ENCODE measurements around the gene SAE1. TPM values are rescaled to one million over a fixed set of nuclear protein-coding genes. Genes with fewer than 3 reads are reported as not detected.

The SAE1 gene
- total and polyA plus RNA-seq, 10 of the 15 experiments (the other 5 are each of a cell fraction or from before 2014, with no cell fraction given), result 62.0 to 246 (median 148) TPM

DNA sequence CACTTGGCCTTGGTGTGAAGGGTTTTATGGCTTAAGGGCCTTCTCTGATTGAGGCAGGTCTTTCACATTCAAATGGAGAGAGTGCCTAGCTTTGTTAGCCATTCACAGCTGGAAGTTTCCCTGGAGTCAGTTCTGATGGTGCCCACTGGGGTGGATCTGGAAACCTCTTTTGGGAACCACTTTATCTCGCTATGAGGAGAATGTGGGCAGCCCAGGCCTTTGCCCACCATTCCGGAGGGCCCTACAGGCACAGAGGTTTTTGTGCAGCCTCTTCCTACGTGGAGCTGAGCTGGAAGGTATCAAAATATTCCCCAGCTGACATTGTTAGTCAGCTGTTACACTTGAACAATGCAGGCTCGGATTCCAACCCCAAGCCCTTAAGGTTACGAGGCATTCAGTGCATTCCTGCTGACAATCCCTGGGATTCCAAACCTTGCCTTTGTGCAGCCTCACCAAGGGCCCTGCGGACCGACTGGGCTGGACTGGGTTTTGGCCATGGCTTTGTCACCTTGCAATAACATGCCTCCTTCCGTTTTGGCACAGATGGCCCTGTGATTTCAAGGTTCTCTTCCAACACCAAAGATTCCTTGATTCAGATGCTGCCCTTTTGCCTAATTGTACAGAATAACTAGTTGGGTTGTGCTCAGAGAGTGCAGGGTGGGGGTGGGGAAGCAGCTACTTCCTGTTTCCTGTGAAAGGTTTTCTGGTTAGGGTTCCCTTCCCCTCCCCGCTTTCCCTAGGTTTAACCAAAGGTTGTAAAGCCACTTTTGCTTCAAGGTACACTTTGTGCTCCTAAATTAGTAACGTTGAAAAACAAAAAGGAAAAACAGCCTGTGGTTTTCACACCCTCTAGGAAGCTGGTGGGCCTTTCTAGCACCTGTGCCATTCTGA, 27.0 kb downstream of the SAE1 start (continued):
- TF ChIP-seq, protein P1, sequence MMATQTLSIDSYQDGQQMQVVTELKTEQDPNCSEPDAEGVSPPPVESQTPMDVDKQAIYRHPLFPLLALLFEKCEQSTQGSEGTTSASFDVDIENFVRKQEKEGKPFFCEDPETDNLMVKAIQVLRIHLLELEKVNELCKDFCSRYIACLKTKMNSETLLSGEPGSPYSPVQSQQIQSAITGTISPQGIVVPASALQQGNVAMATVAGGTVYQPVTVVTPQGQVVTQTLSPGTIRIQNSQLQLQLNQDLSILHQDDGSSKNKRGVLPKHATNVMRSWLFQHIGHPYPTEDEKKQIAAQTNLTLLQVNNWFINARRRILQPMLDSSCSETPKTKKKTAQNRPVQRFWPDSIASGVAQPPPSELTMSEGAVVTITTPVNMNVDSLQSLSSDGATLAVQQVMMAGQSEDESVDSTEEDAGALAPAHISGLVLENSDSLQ (IDR thresholded peaks at IDR 0.05), result 0 out of 2 replicates have a peak, but pooled peaks have one; percentile 17
- no peak for TF ChIP-seq HDAC6 (IDR thresholded peaks at IDR 0.05; ENCODE audit: unreplicated experiment)
- no peak for TF ChIP-seq MXI1 (IDR thresholded peaks at IDR 0.05; ENCODE audit: low read depth, low read length)
- TF ChIP-seq BCL11A (IDR thresholded peaks at IDR 0.05; ENCODE audit: low read depth, low read length), result no peak
- no peak for TF ChIP-seq NRF1 (conservative IDR thresholded peaks at IDR 0.05; ENCODE audit: low read depth, low read length)
- TF ChIP-seq SP1 (IDR thresholded peaks at IDR 0.05; ENCODE audit: low read depth, low read length), result no peak
- TF ChIP-seq CHD1 (IDR thresholded peaks at IDR 0.05; ENCODE audit: low read depth, low read length), result no peak
- TF ChIP-seq RUNX3 (IDR thresholded peaks at IDR 0.05; ENCODE audit: low read length), result peak; percentile 62
- TF ChIP-seq, protein P2, sequence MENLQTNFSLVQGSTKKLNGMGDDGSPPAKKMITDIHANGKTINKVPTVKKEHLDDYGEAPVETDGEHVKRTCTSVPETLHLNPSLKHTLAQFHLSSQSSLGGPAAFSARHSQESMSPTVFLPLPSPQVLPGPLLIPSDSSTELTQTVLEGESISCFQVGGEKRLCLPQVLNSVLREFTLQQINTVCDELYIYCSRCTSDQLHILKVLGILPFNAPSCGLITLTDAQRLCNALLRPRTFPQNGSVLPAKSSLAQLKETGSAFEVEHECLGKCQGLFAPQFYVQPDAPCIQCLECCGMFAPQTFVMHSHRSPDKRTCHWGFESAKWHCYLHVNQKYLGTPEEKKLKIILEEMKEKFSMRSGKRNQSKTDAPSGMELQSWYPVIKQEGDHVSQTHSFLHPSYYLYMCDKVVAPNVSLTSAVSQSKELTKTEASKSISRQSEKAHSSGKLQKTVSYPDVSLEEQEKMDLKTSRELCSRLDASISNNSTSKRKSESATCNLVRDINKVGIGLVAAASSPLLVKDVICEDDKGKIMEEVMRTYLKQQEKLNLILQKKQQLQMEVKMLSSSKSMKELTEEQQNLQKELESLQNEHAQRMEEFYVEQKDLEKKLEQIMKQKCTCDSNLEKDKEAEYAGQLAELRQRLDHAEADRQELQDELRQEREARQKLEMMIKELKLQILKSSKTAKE (IDR thresholded peaks at IDR 0.05; ENCODE audit: low read depth, poor library complexity, severe bottlenecking), result no peak
- no peak for TF ChIP-seq NFYA (IDR thresholded peaks at IDR 0.05; ENCODE audit: borderline replicate concordance, low read depth, low read length)
- TF ChIP-seq, protein P3, sequence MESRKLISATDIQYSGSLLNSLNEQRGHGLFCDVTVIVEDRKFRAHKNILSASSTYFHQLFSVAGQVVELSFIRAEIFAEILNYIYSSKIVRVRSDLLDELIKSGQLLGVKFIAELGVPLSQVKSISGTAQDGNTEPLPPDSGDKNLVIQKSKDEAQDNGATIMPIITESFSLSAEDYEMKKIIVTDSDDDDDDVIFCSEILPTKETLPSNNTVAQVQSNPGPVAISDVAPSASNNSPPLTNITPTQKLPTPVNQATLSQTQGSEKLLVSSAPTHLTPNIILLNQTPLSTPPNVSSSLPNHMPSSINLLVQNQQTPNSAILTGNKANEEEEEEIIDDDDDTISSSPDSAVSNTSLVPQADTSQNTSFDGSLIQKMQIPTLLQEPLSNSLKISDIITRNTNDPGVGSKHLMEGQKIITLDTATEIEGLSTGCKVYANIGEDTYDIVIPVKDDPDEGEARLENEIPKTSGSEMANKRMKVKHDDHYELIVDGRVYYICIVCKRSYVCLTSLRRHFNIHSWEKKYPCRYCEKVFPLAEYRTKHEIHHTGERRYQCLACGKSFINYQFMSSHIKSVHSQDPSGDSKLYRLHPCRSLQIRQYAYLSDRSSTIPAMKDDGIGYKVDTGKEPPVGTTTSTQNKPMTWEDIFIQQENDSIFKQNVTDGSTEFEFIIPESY (IDR thresholded peaks at IDR 0.05), result no peak
- TF ChIP-seq POLR2AphosphoS5 (IDR thresholded peaks at IDR 0.05; ENCODE audit: low read length), result no peak
- no peak for TF ChIP-seq NR2F1 (conservative IDR thresholded peaks at IDR 0.05)
- TF ChIP-seq SUPT20H (IDR thresholded peaks at IDR 0.05; ENCODE audit: borderline replicate concordance, control insufficient read depth, low read depth, low read length), result no peak
- no peak for TF ChIP-seq POU2F2 (IDR thresholded peaks at IDR 0.05; ENCODE audit: borderline replicate concordance, low read depth, low read length)
- TF ChIP-seq FOS (IDR thresholded peaks at IDR 0.05; ENCODE audit: borderline replicate concordance, extremely low read depth, insufficient read length), result no peak
- TF ChIP-seq, protein P4, sequence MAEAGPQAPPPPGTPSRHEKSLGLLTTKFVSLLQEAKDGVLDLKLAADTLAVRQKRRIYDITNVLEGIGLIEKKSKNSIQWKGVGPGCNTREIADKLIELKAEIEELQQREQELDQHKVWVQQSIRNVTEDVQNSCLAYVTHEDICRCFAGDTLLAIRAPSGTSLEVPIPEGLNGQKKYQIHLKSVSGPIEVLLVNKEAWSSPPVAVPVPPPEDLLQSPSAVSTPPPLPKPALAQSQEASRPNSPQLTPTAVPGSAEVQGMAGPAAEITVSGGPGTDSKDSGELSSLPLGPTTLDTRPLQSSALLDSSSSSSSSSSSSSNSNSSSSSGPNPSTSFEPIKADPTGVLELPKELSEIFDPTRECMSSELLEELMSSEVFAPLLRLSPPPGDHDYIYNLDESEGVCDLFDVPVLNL (IDR thresholded peaks at IDR 0.05; ENCODE audit: low read depth, low read length), result no peak
- TF ChIP-seq, protein P5, sequence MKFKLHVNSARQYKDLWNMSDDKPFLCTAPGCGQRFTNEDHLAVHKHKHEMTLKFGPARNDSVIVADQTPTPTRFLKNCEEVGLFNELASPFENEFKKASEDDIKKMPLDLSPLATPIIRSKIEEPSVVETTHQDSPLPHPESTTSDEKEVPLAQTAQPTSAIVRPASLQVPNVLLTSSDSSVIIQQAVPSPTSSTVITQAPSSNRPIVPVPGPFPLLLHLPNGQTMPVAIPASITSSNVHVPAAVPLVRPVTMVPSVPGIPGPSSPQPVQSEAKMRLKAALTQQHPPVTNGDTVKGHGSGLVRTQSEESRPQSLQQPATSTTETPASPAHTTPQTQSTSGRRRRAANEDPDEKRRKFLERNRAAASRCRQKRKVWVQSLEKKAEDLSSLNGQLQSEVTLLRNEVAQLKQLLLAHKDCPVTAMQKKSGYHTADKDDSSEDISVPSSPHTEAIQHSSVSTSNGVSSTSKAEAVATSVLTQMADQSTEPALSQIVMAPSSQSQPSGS (IDR thresholded peaks at IDR 0.05; ENCODE audit: low read length), result no peak
- TF ChIP-seq GABPA (IDR thresholded peaks at IDR 0.05; ENCODE audit: low read depth), result peak; percentile 75
- peak; percentile 34 for TF ChIP-seq MEF2B (IDR thresholded peaks at IDR 0.05; ENCODE audit: partially characterized antibody, poor library complexity, severe bottlenecking)

Data from GM12878 (cell line).